Activated naive CD4-positive, alpha-beta T cell treated with anti-CD3 and anti-CD28 coated beads for 36 hours (primary cell): Measurements from ENCODE around the gene HMOX1. TPM values are rescaled to one million over a fixed set of nuclear protein-coding genes. Genes with fewer than 3 reads are reported as not detected.
A peak's percentile ranks its signal among the peaks of the same experiment; 100 is the strongest.

Experiments used
- CTCF ChIA-PET: fragments of 350-600 bp; sonication (Branson Sonifier 250); formaldehyde crosslinking; loops from one replicate; lab custom pipeline; 2021; ENCODE audit warnings: antibody characterized with exemption; lab: Charles Lee
- DNase-seq: peaks from one replicate; pipeline ENCODE4 v3.0.0-alpha.2; 2020
- H3K27ac Mint-ChIP-seq: one replicate; pipeline ENCODE4 v1.8.0; 2021; ENCODE audit warnings: mild to moderate bottlenecking, mixed read lengths
- H3K27me3 Mint-ChIP-seq: one replicate; pipeline ENCODE4 v1.8.0; 2021; ENCODE audit warnings: low read depth, mixed read lengths
- H3K36me3 Mint-ChIP-seq: one replicate; pipeline ENCODE4 v1.8.0; 2021; ENCODE audit warnings: low read depth, mixed read lengths
- H3K4me1 Mint-ChIP-seq: one replicate; pipeline ENCODE4 v1.8.0; 2021; ENCODE audit warnings: low read depth, mixed read lengths
- H3K4me3 Mint-ChIP-seq: one replicate; pipeline ENCODE4 v1.8.0; 2021; ENCODE audit warnings: mild to moderate bottlenecking, moderate library complexity, mixed read lengths
- H3K9me3 Mint-ChIP-seq: one replicate; pipeline ENCODE4 v1.8.0; 2021; ENCODE audit warnings: mixed read lengths
- intact Hi-C: fragments of 100-400 bp; cut with micrococcal nuclease; formaldehyde crosslinking; loops from one replicate; pipeline ENCODE4 v1.15.1; 2023
- total RNA-seq, 2 experiments: library from RNA; stranded (reverse); gene quantifications; one replicate each; pipeline ENCODE4 v1.2.3, GENCODE V29; 2021

HMOX1 gene
- total RNA-seq, 2 experiments from 2014 or later: 0.15 to 0.21 TPM

DNA sequence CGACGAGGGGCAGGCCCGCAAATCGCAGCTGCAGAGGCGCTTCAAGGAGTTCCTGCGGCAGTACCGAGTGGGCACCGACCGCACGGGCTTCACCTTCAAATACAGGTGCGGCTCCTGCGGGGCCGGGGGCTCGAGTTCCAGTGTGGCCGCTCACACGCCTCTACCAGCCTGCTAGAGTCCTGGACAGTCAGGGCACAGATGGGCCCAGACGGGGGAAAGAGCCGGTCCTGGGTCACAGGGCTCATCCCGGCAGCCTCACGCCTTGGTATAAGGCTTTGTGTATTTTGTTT is 19.6 kb downstream of the HMOX1 start:
- intact Hi-C loops: loop anchor here (2.0 kb wide), 1 partner anchor 100 kb away; no protein-coding TSS in a partner anchor
- H3K27ac Mint-ChIP-seq: peak overlapping the region; percentile 41

GRCh38 chr22:35401863-35402262 is 21.0 kb downstream of the HMOX1 start:
- Mint-ChIP-seq H3K27ac (no peak overlapping the region), H3K4me1 (peaks cover 33% of the 10 kb centered on the region), H3K4me3 (peak overlapping the region; percentile 94), H3K9me3 (no peaks in the 10 kb centered on the region), H3K27me3 (no peaks in the 10 kb centered on the region), H3K36me3 (peaks cover 64% of the 10 kb centered on the region)
- intact Hi-C loops: loop anchor here (2.0 kb wide), 1 partner anchor 101 kb away; no protein-coding TSS in a partner anchor
- CTCF ChIA-PET: interaction anchor here (0.6 to 1.2 kb wide), 3 partner anchors 28 to 770 kb away, joined by 3 to 8 read pairs (median 3); no protein-coding TSS in a partner anchor
- DNase-seq: no peak

More for the DNA sequence above, 19.6 kb downstream of the HMOX1 start:
- peaks cover 30% of the 10 kb centered on the region for H3K4me1 Mint-ChIP-seq
- DNase-seq: peak; percentile 39
- no peaks in the 10 kb centered on the region for H3K27me3 Mint-ChIP-seq
- peaks cover 54% of the 10 kb centered on the region for H3K36me3 Mint-ChIP-seq
- H3K4me3 Mint-ChIP-seq: peak overlapping the region; percentile 94
- no peaks in the 10 kb centered on the region for H3K9me3 Mint-ChIP-seq
- CTCF ChIA-PET: no interaction called here

- H3K36me3 Mint-ChIP-seq: peaks cover 79% of the 10 kb centered on the region
- H3K9me3 Mint-ChIP-seq: no peaks in the 10 kb centered on the region
- CTCF ChIA-PET: no interaction called here
- intact Hi-C loops: no loop called here
- no peak overlapping the region for H3K4me3 Mint-ChIP-seq
- no peaks in the 10 kb centered on the region for H3K27me3 Mint-ChIP-seq
- H3K4me1 Mint-ChIP-seq: peaks cover 37% of the 10 kb centered on the region
- no peak for DNase-seq
- H3K27ac Mint-ChIP-seq: no peak overlapping the region
Measured at GRCh38 chr22:35403356-35403755, 22.5 kb downstream of the HMOX1 start.

DNA sequence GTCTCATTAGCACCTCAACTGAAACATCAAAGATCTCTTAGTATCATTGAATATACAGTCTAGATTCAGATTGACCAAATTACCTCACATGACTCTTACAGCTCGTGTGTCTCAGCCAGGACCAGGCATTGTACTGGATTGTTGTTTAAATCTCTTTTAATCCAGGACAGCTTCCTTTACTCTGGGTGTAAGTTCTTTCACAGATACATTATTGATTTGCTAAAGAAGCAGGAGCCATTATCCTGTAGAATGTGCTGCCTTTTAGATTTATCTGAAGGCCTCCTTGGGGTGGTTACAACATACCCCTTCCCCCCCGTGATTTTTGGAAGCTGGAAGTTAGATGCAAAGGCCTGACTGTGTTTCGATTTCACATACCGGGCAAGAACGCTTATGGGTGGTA is 23.3 kb downstream of the HMOX1 start:
- H3K27ac Mint-ChIP-seq: no peak overlapping the region
- intact Hi-C loops: no loop called here
- peaks cover 82% of the 10 kb centered on the region for H3K36me3 Mint-ChIP-seq
- H3K4me1 Mint-ChIP-seq: peaks cover 35% of the 10 kb centered on the region
- H3K27me3 Mint-ChIP-seq: no peaks in the 10 kb centered on the region
- H3K9me3 Mint-ChIP-seq: no peaks in the 10 kb centered on the region
- DNase-seq: no peak
- CTCF ChIA-PET: interaction anchor here (0.6 kb wide), 1 partner anchor 66 kb away, joined by 4 read pairs; no protein-coding TSS in a partner anchor
- H3K4me3 Mint-ChIP-seq: no peak overlapping the region

GRCh38 chr22:35406443-35406842 is 25.5 kb downstream of the HMOX1 start:
- Mint-ChIP-seq H3K36me3 (peaks cover 82% of the 10 kb centered on the region), H3K4me3 (no peak overlapping the region), H3K9me3 (no peaks in the 10 kb centered on the region), H3K27ac (no peak overlapping the region), H3K27me3 (no peaks in the 10 kb centered on the region), H3K4me1 (peaks cover 31% of the 10 kb centered on the region)
- CTCF ChIA-PET: interaction anchor here (0.6 kb wide), 1 partner anchor 15 kb away, joined by 4 read pairs; no protein-coding TSS in a partner anchor
- intact Hi-C loops: no loop called here
- no peak for DNase-seq

DNA sequence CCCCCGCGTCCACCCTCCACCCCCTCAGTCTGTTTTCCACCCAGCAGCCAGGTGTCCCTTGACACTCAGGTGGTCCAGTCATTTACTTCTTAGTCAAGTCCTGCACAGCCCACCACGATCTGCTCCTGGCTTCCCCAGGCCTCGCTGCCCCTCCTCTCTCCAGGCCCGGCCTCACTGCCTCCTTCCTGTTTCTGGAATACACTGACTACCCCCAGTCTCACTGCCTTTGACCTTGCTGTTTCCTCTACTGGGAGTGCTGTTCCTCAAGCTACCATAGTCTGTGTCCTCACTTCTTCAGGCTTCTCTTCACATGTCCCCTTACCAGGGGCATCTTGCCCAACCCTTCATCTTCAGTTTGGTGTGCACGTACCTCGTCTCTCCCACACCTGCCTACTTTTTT is 26.5 kb downstream of the HMOX1 start:
- Mint-ChIP-seq H3K36me3 (peaks cover 83% of the 10 kb centered on the region), H3K9me3 (no peaks in the 10 kb centered on the region), H3K4me1 (peaks cover 24% of the 10 kb centered on the region), H3K27me3 (no peaks in the 10 kb centered on the region), H3K27ac (no peak overlapping the region), H3K4me3 (no peak overlapping the region)
- intact Hi-C loops: no loop called here
- CTCF ChIA-PET: interaction anchor here (0.8 kb wide), 1 partner anchor 56 kb away, joined by 6 read pairs; no protein-coding TSS in a partner anchor
- no peak for DNase-seq

DNA sequence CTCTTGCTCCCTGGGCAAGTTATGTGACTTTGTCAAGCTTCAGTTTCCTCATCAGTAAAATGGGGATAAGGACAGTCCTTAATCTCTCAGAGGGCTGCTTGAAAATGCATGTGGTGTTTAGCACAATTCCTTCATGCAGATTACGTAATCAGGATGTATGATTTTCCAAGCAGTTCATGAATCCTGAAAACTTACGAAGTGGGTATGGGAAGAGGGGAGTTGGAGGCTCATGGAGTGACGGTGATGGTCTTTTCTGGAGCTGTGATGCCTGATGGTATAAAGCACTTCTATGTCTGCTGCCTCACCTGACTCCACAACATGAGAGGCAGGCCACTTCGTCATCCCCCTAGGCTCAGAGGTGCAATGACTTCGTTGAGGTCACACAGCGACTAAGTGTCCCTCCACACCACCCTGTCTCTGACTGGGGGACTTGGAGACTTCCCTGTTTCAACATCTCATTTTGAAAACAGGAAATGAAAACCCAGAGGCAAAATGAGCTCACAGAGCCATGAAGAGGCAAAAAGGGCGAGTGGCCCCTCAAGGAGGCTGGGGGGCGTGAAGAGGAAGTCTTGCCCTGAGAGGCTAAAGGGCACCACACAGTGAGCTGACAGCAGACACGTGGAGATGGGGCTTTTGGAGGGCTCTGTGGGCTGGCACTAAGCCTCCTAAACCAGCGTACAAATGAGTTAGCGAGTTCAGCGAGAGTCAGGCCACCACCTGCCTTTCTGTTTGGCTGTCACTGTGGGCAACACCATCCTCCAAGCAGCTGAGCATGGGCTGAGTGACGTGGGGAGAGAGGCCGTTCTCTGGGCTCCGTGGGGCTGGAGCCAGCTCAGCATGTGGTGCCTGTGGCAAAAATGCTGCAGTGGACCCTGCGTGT is 29.1 kb downstream of the HMOX1 start:
- H3K36me3 Mint-ChIP-seq: peaks cover 69% of the 10 kb centered on the region
- H3K4me3 Mint-ChIP-seq: no peak overlapping the region

GRCh38 chr22:35410663-35411034 is 29.8 kb downstream of the HMOX1 start:
- Mint-ChIP-seq H3K4me1 (peaks cover 13% of the 10 kb centered on the region), H3K4me3 (no peak overlapping the region), H3K27ac (no peak overlapping the region)

More for the DNA sequence above, 29.1 kb downstream of the HMOX1 start:
- H3K27ac Mint-ChIP-seq: no peak overlapping the region
- CTCF ChIA-PET: interaction anchor here (0.7 to 1.3 kb wide), 5 partner anchors 15 to 172 kb away, joined by 3 to 5 read pairs (median 3); no protein-coding TSS in a partner anchor
- intact Hi-C loops: no loop called here
- H3K9me3 Mint-ChIP-seq: no peaks in the 10 kb centered on the region
- no peaks in the 10 kb centered on the region for H3K27me3 Mint-ChIP-seq
- no peak for DNase-seq
- H3K4me1 Mint-ChIP-seq: peaks cover 13% of the 10 kb centered on the region

GRCh38 chr22:35411102-35411501 is 30.2 kb downstream of the HMOX1 start:
- Mint-ChIP-seq H3K36me3 (peaks cover 72% of the 10 kb centered on the region), H3K27ac (no peak overlapping the region)

More at GRCh38 chr22:35410663-35411034, 29.8 kb downstream of the HMOX1 start:
- intact Hi-C loops: no loop called here
- Mint-ChIP-seq H3K36me3 (peaks cover 70% of the 10 kb centered on the region), H3K9me3 (no peaks in the 10 kb centered on the region), H3K27me3 (no peaks in the 10 kb centered on the region)
- CTCF ChIA-PET: interaction anchor here (1.2 kb wide), 2 partner anchors 20 to 172 kb away, joined by 3 to 5 read pairs; no protein-coding TSS in a partner anchor
- DNase-seq: no peak

GRCh38 chr22:35413624-35414023 is 32.7 kb downstream of the HMOX1 start:
- peaks cover 60% of the 10 kb centered on the region for H3K36me3 Mint-ChIP-seq
- no peak overlapping the region for H3K4me3 Mint-ChIP-seq
- DNase-seq: no peak
- intact Hi-C loops: no loop called here
- H3K27me3 Mint-ChIP-seq: no peaks in the 10 kb centered on the region
- H3K9me3 Mint-ChIP-seq: no peaks in the 10 kb centered on the region
- CTCF ChIA-PET: interaction anchor here (0.9 kb wide), 1 partner anchor 62 kb away, joined by 3 read pairs; no protein-coding TSS in a partner anchor
- no peak overlapping the region for H3K27ac Mint-ChIP-seq
- peaks cover 6% of the 10 kb centered on the region for H3K4me1 Mint-ChIP-seq

More at GRCh38 chr22:35411102-35411501, 30.2 kb downstream of the HMOX1 start:
- Mint-ChIP-seq H3K27me3 (no peaks in the 10 kb centered on the region), H3K4me3 (no peak overlapping the region), H3K4me1 (peaks cover 13% of the 10 kb centered on the region), H3K9me3 (no peaks in the 10 kb centered on the region)
- DNase-seq: no peak
- CTCF ChIA-PET: no interaction called here
- intact Hi-C loops: no loop called here

GRCh38 chr22:35417606-35418005 is 36.7 kb downstream of the HMOX1 start:
- Mint-ChIP-seq H3K27me3 (no peaks in the 10 kb centered on the region), H3K36me3 (peaks cover 52% of the 10 kb centered on the region), H3K9me3 (no peaks in the 10 kb centered on the region), H3K27ac (no peak overlapping the region), H3K4me3 (no peak overlapping the region), H3K4me1 (no peaks in the 10 kb centered on the region)
- CTCF ChIA-PET: no interaction called here
- DNase-seq: no peak
- intact Hi-C loops: no loop called here

GRCh38 chr22:35418088-35418487 is 37.2 kb downstream of the HMOX1 start:
- no peaks in the 10 kb centered on the region for H3K27me3 Mint-ChIP-seq
- H3K9me3 Mint-ChIP-seq: no peaks in the 10 kb centered on the region
- intact Hi-C loops: no loop called here
- peaks cover 54% of the 10 kb centered on the region for H3K36me3 Mint-ChIP-seq
- H3K4me3 Mint-ChIP-seq: no peak overlapping the region
- CTCF ChIA-PET: no interaction called here
- DNase-seq: no peak
- no peaks in the 10 kb centered on the region for H3K4me1 Mint-ChIP-seq
- H3K27ac Mint-ChIP-seq: no peak overlapping the region
